ENCODE results near the gene IL17RC.
"Not testable (repeated sequence)": the region's sequence is repeated elsewhere in the genome, so short reads cannot be mapped to it uniquely, and the experiment has no call there.

IL17RC gene

DNA sequence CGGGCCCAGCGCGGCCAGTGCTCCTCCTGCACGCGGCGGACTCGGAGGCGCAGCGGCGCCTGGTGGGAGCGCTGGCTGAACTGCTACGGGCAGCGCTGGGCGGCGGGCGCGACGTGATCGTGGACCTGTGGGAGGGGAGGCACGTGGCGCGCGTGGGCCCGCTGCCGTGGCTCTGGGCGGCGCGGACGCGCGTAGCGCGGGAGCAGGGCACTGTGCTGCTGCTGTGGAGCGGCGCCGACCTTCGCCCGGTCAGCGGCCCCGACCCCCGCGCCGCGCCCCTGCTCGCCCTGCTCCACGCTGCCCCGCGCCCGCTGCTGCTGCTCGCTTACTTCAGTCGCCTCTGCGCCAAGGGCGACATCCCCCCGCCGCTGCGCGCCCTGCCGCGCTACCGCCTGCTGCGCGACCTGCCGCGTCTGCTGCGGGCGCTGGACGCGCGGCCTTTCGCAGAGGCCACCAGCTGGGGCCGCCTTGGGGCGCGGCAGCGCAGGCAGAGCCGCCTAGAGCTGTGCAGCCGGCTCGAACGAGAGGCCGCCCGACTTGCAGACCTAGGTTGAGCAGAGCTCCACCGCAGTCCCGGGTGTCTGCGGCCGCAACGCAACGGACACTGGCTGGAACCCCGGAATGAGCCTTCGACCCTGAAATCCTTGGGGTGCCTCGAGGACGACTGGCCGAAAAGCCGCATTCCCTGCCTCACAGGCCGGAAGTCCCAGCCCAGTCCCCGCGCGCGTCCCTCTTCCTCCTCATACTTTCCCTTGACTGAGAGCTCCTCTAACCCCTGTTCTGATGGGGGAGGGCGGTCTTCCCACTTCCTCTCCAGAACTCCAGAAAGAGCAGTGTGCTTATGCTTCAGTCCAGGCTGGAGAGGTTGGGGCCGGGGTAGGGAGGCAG lies 1.4 kb upstream of the IL17RC start:
- no peak for DNase-seq (ENCODE audit: low spot score)

- no peak for DNase-seq (ENCODE audit: low spot score)
These were observed 558 bp upstream of the IL17RC start for GRCh38 chr3:9916346-9916733.

DNA sequence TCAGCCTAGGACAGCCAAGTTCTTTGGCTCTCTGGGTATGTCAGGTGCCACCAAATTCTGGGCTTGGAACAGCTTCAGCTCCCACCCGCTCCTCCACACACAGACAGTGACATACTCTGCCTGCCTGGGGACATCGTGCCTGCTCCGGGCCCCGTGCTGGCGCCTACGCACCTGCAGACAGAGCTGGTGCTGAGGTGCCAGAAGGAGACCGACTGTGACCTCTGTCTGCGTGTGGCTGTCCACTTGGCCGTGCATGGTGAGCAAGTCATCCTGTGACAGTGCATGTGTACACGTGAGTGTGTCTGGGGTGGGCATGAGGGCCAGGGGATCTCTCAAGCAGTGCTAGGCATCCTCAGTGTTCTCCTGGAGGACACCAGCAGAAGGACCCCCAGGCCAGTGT lies 922 bp downstream of the IL17RC start:
- DNase-seq (ENCODE audit: low spot score) = no peak

DNA sequence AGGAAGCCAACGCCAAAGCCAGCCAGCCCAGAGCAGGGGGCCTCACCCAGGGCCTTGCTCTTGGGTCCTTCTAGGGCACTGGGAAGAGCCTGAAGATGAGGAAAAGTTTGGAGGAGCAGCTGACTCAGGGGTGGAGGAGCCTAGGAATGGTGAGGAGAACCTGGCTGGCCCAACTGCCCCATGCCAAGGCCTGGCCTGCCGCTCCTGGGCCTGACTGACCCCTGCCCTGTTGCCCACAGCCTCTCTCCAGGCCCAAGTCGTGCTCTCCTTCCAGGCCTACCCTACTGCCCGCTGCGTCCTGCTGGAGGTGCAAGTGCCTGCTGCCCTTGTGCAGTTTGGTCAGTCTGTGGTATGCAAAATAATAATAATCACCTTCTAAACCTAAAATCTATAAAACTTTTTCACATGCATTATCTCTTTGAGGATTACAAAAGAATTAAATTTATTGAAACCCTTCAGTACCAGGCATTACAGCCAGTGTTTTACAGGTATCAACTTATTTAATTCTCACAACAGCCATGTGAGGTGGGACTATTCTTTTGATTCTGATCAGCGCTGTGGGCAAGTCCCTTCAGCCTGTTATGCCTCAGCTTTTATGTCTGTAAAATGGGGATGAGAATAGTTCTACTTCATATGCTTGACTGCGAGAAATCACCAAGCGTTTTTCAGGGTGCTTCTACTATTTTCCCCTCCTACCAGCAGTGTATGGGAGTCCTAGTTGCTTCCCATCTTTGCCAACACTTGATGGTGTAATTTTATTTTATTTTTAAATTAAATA lies 1.6 kb downstream of the IL17RC start:
- no peak for DNase-seq (ENCODE audit: low spot score)

DNA sequence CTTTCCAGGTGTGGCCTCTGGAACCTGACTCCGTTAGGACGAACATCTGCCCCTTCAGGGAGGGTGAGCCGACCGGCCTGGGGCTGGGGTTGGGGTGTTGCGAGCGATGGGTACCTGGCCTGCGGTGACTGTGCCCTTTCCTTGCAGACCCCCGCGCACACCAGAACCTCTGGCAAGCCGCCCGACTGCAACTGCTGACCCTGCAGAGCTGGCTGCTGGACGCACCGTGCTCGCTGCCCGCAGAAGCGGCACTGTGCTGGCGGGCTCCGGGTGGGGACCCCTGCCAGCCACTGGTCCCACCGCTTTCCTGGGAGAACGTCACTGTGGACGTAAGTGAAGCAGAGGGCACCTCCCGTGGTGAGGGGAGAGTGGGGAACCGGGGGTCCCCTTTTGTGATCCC lies 11.3 kb downstream of the IL17RC start:
- DNase-seq (ENCODE audit: low spot score) = no peak

- no peak for DNase-seq (ENCODE audit: low spot score)
These were observed 14.0 kb downstream of the IL17RC start for GRCh38 chr3:9930804-9931418.

- DNase-seq (ENCODE audit: low spot score) = no peak
These were observed 15.6 kb downstream of the IL17RC start for GRCh38 chr3:9932535-9932842.

DNA sequence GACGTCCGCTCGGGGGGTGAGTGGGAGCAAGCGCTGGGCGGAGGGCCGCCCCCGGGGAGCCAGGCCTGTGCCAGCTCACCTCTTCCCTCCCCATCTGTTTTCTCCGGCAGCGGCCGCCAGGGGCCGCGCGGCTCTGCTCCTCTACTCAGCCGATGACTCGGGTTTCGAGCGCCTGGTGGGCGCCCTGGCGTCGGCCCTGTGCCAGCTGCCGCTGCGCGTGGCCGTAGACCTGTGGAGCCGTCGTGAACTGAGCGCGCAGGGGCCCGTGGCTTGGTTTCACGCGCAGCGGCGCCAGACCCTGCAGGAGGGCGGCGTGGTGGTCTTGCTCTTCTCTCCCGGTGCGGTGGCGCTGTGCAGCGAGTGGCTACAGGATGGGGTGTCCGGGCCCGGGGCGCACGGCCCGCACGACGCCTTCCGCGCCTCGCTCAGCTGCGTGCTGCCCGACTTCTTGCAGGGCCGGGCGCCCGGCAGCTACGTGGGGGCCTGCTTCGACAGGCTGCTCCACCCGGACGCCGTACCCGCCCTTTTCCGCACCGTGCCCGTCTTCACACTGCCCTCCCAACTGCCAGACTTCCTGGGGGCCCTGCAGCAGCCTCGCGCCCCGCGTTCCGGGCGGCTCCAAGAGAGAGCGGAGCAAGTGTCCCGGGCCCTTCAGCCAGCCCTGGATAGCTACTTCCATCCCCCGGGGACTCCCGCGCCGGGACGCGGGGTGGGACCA lies 16.1 kb downstream of the IL17RC start:
- peak; percentile 89 for DNase-seq (ENCODE audit: low spot score)

- DNase-seq (ENCODE audit: low spot score) = peak; percentile 97
These were observed 16.8 kb downstream of the IL17RC start, which contains the start of gene CRELD1 for GRCh38 chr3:9933561-9934234. TSS of gene CRELD1 (plus strand) at chr3:9933834. CDS start at chr3:9934439, 605 bp downstream.

DNA sequence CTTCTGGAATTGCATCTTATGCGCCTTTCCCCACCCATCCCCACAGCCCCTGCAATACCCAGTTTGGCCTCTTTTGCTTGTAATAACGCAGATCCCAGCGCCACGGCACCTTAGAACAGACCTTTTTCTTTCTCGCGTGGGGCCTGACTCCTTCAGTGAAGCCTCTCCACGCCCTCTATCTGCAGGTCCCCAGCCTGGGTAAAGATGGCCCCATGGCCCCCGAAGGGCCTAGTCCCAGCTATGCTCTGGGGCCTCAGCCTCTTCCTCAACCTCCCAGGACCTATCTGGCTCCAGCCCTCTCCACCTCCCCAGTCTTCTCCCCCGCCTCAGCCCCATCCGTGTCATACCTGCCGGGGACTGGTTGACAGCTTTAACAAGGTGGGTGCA lies 17.3 kb downstream of the IL17RC start:
- DNase-seq (ENCODE audit: low spot score) = no peak

GRCh38 chr3:9934993-9935392 lies 18.1 kb downstream of the IL17RC start:
- no peak for DNase-seq (ENCODE audit: low spot score)

- no peak for DNase-seq (ENCODE audit: low spot score)
These were observed 19.1 kb downstream of the IL17RC start for GRCh38 chr3:9935966-9936510.

DNA sequence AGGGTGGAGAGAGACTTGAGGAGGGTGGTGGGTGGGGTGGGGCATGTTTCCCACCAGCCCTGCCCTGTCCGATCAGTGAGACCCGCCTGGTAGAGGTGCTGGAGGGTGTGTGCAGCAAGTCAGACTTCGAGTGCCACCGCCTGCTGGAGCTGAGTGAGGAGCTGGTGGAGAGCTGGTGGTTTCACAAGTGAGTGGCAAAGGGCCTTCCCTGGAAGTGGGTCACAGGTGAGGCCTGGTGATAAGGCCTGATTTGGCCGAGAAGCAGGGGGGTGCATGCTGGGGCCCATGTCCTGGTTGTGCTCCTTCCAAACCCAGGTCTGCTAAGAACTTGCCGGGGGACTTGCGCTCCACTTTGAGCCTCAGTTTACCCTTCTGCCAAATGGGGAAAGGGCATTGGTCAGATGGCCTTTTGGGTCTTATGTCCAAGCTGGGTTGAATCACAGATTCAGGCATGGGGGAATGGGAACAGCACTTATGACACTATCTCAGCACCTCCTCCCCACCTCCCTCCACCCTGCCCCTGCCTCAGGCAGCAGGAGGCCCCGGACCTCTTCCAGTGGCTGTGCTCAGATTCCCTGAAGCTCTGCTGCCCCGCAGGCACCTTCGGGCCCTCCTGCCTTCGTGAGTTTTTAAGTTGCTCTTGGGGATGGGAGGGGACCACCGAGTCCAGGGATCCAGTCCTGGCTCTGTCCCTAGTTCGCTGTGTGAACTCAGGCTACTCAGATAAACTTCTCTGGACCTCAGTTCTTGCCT lies 20.8 kb downstream of the IL17RC start:
- no peak for DNase-seq (ENCODE audit: low spot score)

DNA sequence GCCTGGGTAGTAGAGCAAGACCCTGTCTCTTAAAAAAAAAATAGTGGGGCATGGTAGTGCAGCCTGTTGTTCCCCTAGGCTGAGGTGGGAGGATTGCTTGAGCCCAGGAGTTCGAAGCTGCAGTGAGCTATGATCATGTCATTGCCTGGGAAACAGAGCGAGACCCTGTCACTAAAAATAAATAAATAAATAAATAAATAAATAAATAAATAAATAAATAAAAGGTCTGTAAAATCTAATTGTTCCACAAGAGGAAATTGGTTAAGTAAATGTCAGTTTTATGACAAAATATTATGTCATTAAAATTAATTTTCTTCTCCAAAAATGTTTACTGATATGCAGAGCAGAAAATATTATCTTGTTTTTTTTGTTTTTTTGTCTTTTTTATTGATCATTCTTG lies 22.1 kb downstream of the IL17RC start:
- no peak for DNase-seq (ENCODE audit: low spot score)

DNA sequence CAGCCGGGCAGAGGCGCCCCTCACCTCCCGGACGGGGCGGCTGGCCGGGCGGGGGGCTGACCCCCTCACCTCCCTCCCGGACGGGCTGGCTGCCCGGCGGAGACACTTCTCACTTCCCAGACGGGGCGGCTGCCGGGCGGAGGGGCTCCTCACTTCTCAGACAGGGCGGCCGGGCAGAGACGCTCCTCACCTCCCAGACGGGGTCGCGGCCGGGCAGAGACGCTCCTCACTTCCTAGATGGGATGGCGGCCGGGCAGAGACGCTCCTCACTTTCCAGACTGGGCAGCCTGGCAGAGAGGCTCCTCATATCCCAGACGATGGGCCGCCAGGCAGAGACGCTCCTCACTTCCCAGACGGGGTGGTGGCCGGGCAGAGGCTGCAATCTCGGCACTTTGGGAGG lies 23.0 kb downstream of the IL17RC start:
- not testable (repeated sequence) for DNase-seq (ENCODE audit: low spot score)

- DNase-seq (ENCODE audit: low spot score) = no peak
These were observed 23.8 kb downstream of the IL17RC start for GRCh38 chr3:9940746-9941145.

DNA sequence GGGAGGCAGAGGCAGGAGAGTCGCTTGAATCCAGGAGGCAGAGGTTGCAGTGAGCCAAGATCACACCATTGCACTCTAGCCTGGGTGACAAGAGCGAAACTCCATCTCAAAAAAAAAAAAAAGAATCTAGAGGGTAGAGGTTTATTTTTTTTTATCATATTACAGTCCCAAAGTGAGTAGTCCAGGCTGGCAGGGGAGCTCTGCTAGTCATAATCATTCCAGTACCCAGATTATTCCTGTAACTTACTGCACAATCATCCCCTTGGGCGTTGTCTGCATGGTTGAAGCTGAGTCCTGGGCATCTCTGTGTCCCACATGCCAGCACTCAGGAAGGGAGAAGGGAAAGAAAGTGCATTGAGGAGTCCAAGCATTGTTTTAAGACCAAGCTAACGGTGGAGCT lies 25.3 kb downstream of the IL17RC start:
- DNase-seq (ENCODE audit: low spot score) = no peak

GRCh38 chr3:9942934-9943690 lies 26.2 kb downstream of the IL17RC start:
- no peak for DNase-seq (ENCODE audit: low spot score)

- no peak for DNase-seq (ENCODE audit: low spot score)
These were observed 27.4 kb downstream of the IL17RC start for GRCh38 chr3:9944271-9944670.

GRCh38 chr3:9945358-9945757 lies 28.5 kb downstream of the IL17RC start:
- DNase-seq (ENCODE audit: low spot score) = no peak
